Fibroblast of lung (primary cell): ENCODE data around the gene TWNK. TPM values are rescaled to one million over a fixed set of nuclear protein-coding genes. Genes with fewer than 3 reads are reported as not detected.
"Not testable (repeated sequence)": the region's sequence is repeated elsewhere in the genome, so short reads cannot be mapped to it uniquely, and the experiment has no call there.

Experiments
- DNase-seq, 2 donors: peaks; one replicate each; pipeline versions ENCODE4 v3.0.0 to v3.0.0-alpha.2; 2010; ENCODE audit warnings: low read depth in 2 of 2
- H2AFZ ChIP-seq: 2 replicates; pipeline ENCODE4 v1.5.1; 2012; ENCODE audit warnings: low read length, control low read depth, inconsistent platforms
- H3K27ac ChIP-seq: 2 replicates; pipeline ENCODE4 v1.5.1; 2011; ENCODE audit warnings: low read length, control low read depth; ENCODE audit not compliant: insufficient read depth
- H3K27me3 ChIP-seq: 2 replicates; pipeline ENCODE4 v1.5.1; 2011; ENCODE audit warnings: mild to moderate bottlenecking, low read length; ENCODE audit not compliant: control insufficient read depth, insufficient read depth
- H3K36me3 ChIP-seq: 2 replicates; pipeline ENCODE4 v1.5.1; 2011; ENCODE audit warnings: low read length; ENCODE audit not compliant: control insufficient read depth, insufficient read depth
- H3K4me1 ChIP-seq: 2 replicates; pipeline ENCODE4 v1.5.1; 2011; ENCODE audit warnings: low read length; ENCODE audit not compliant: control insufficient read depth, insufficient read depth; ENCODE audit errors: extremely low read depth
- H3K4me2 ChIP-seq: 2 replicates; pipeline ENCODE4 v1.5.1; 2011; ENCODE audit warnings: low read length, control low read depth; ENCODE audit not compliant: insufficient read depth; ENCODE audit errors: extremely low read depth
- H3K4me3 ChIP-seq, 4 experiments: fragments of 200-600 bp in 1 of 4; sonication (generic) in 1 of 4; replicated peaks in 1 of 4; 2 replicates each; pipeline ENCODE4 v1.5.1; 2011 to 2016; ENCODE audit warnings: low read length in 4 of 4, low read depth in 3 of 4, mild to moderate bottlenecking in 3 of 4, control low read depth in 2 of 4, inconsistent platforms in 1 of 4, mixed read lengths in 1 of 4; ENCODE audit not compliant: insufficient read depth in 1 of 4; ENCODE audit errors: control extremely low read depth in 1 of 4
- H3K79me2 ChIP-seq: 2 replicates; pipeline ENCODE4 v1.5.1; 2012; ENCODE audit warnings: mild to moderate bottlenecking, low read length, inconsistent platforms; ENCODE audit not compliant: control insufficient read depth, insufficient read depth
- H3K9ac ChIP-seq: 2 replicates; pipeline ENCODE4 v1.5.1; 2011; ENCODE audit warnings: mild to moderate bottlenecking, low read length, control low read depth; ENCODE audit not compliant: insufficient read depth
- H3K9me3 ChIP-seq: 2 replicates; pipeline ENCODE4 v1.5.1; 2012; ENCODE audit warnings: low read depth, low read length; ENCODE audit not compliant: control insufficient read depth, insufficient read depth
- H4K20me1 ChIP-seq: 2 replicates; pipeline ENCODE4 v1.5.1; 2011; ENCODE audit warnings: low read length; ENCODE audit not compliant: control insufficient read depth, insufficient read depth; ENCODE audit errors: extremely low read depth
- EZH2 ChIP-seq: IDR thresholded peaks from 2 replicates; pipeline ENCODE4 v1.5.1; 2012; ENCODE audit warnings: low read length, control low read depth, mild to moderate bottlenecking; ENCODE audit errors: missing control alignments
- polyA plus RNA-seq, 2 donors: library from polyadenylated mRNA; depleted of rRNA in 1 of 2; stranded (reverse) in 1 of 2; unstranded in 1 of 2; fragments of >200 nt; gene quantifications; 2 replicates each; pipeline ENCODE4 v1.2.1, GENCODE V29; 2011 to 2012; ENCODE audit warnings: missing spikeins in 1 of 2
- total RNA-seq: library from RNA; depleted of rRNA; stranded (reverse); fragments of >200 nt; gene quantifications from 2 replicates; pipeline ENCODE4 v1.2.1, GENCODE V29; 2014
- TF ChIP-seq, protein P1 (sequence below), 2 donors: IDR thresholded peaks in 1 of 2; conservative IDR thresholded peaks in 1 of 2; 1 replicate in 1 of 2; 2 replicates in 1 of 2; pipeline ENCODE4 v1.5.1; 2011 to 2012; ENCODE audit warnings: low read length in 2 of 2, control low read depth in 1 of 2, inconsistent platforms in 1 of 2, low read depth in 1 of 2, mild to moderate bottlenecking in 1 of 2

Gene TWNK
- total and polyA plus RNA-seq, 2 donors (not counting 1 experiment from before 2014, with no cell fraction given), result 3.8 to 6.1 TPM

DNA sequence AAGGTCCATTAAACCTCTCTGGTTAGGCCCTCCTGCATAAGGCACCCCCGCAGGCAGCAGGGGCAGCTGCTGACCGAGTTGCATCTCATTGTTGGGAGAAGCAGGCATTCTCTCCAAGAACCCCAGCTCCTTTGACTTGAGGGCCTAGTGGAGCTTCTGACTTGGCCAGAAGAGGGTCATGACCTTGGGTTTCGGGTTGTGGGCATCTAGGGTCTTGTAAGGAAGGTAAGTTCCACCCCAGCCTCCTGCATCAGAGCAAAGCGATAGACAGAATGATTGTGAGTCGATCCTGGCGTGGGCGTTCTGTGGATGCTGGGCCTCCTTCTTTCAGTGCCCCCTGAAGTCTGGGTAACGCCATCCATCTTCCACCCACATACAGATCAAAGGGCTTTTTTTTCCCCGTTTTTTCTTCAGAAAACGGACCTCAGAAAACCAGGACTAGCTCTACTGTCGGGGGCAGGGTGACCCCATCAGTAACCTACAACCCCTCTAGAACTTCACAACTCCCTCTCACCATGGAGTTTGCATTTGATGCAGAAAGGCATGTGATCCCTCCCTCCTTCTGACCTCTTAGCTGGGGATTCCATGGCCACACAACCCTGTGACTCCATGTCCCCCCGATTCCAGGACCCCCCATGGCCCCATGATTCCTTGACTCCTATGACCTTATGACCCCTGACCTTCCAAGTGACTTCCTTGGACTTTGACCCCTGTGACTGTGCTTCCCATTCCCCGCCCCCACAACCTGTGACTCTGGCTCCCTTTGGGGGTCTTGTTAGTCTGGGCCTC lies 15.0 kb upstream of the TWNK start:
- Histone ChIP-seq H3K9ac (no peak overlapping the region), H3K79me2 (no peaks in the 10 kb centered on the region), H3K4me2 (no peak overlapping the region), H3K27ac (no peak overlapping the region), H2AFZ (no peak overlapping the region), H3K27me3 (no peaks in the 10 kb centered on the region), H3K4me1 (peaks cover 3% of the 10 kb centered on the region), H3K4me3 (no peak overlapping the region), H3K9me3 (no peaks in the 10 kb centered on the region), H3K36me3 (no peaks in the 10 kb centered on the region), H4K20me1 (no peaks in the 10 kb centered on the region)
- TF ChIP-seq, protein P1, sequence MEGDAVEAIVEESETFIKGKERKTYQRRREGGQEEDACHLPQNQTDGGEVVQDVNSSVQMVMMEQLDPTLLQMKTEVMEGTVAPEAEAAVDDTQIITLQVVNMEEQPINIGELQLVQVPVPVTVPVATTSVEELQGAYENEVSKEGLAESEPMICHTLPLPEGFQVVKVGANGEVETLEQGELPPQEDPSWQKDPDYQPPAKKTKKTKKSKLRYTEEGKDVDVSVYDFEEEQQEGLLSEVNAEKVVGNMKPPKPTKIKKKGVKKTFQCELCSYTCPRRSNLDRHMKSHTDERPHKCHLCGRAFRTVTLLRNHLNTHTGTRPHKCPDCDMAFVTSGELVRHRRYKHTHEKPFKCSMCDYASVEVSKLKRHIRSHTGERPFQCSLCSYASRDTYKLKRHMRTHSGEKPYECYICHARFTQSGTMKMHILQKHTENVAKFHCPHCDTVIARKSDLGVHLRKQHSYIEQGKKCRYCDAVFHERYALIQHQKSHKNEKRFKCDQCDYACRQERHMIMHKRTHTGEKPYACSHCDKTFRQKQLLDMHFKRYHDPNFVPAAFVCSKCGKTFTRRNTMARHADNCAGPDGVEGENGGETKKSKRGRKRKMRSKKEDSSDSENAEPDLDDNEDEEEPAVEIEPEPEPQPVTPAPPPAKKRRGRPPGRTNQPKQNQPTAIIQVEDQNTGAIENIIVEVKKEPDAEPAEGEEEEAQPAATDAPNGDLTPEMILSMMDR (conservative IDR thresholded peaks at IDR 0.05 in 1 of 2, IDR thresholded peaks at IDR 0.05 in 1 of 2; ENCODE audit: low read depth in 1 of 2, low read length in 2 of 2), result no peak
- no peak for TF ChIP-seq EZH2
- DNase-seq, result no peak

DNA sequence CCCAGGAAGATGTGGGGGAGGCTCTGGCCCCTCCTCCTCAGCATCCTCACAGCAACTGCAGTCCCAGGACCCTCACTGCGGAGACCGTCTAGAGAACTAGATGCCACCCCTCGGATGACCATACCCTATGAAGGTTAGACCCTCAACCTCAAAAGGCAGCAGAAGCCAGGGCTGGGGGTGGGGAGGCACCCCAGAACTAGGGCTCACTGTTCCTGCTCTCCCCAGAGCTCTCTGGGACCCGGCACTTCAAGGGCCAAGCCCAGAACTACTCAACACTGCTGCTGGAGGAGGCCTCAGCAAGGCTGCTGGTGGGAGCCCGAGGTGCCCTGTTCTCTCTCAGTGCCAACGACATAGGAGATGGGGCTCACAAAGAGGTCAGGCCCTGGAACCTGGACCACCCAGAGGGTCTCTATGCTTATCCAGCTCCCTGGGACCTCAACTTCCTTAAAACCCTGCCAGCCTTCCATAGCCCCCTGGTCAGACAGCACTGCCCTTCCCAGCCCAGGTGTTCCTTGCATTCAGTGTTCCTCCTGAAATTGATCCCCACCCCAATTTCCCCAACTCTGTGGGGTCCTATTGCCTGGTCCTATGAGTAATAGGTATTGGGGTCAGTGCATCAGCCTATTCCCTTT lies 14.3 kb upstream of the TWNK start:
- H3K9me3 ChIP-seq, result no peaks in the 10 kb centered on the region
- no peak overlapping the region for H3K4me2 ChIP-seq
- H3K36me3 ChIP-seq, result no peaks in the 10 kb centered on the region
- no peak overlapping the region for H3K9ac ChIP-seq
- H3K79me2 ChIP-seq, result no peaks in the 10 kb centered on the region
- H4K20me1 ChIP-seq, result no peaks in the 10 kb centered on the region
- no peak overlapping the region for H2AFZ ChIP-seq
- peaks cover 3% of the 10 kb centered on the region for H3K4me1 ChIP-seq
- TF ChIP-seq, protein P1 (conservative IDR thresholded peaks at IDR 0.05 in 1 of 2, IDR thresholded peaks at IDR 0.05 in 1 of 2; ENCODE audit: low read depth in 1 of 2, low read length in 2 of 2), result no peak
- TF ChIP-seq EZH2, result no peak
- no peak for DNase-seq
- no peak overlapping the region for H3K4me3 ChIP-seq
- no peaks in the 10 kb centered on the region for H3K27me3 ChIP-seq
- H3K27ac ChIP-seq, result no peak overlapping the region

DNA sequence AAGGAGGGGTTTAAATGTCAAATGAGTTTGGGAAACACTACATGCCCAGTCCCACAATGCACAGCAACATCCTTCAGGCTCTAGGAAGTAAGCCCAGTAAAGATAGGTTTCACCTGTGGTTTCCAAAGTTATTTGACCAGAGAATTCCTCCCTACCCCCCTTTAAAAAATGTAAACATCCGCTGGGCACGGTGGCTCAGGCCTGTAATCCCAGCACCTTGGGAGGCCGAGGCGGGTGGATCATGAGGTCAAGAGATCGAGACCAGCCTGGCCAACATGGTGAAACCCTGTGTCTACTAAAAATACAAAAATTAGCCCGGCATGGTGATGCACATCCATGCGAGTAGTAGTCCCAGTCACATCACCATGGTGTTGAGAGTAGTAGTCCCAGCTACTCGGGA lies 11.9 kb upstream of the TWNK start:
- H3K4me2 ChIP-seq, H3K9ac ChIP-seq, DNase-seq, H3K27me3 ChIP-seq, H3K4me1 ChIP-seq, H3K27ac ChIP-seq, H3K4me3 ChIP-seq, H3K79me2 ChIP-seq, H3K9me3 ChIP-seq, H2AFZ ChIP-seq, H4K20me1 ChIP-seq, H3K36me3 ChIP-seq: not testable (repeated sequence)
